ENCODE measurements around the gene SYNE3.

Gene SYNE3

DNA sequence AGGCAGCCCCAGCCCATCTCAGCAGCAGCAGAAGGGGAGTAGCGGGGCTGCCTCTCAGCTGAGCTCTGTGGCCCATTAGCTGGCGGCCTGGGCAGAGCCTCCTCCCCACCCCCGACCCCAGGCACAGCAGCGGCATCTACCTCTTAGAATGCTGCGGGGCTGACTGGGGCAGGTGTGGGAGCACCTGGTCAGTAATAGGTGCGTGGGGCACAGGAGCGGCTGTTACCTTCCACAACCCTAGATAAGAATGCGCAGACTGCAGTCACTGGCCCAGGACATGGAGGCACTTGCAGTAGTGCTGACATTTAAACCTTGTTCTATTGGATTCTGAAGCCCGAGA lies 35.6 kb downstream of the SYNE3 start:
- no peak for DNase-seq (ENCODE audit: extremely low read depth, low read depth)
- TF ChIP-seq, protein P1, sequence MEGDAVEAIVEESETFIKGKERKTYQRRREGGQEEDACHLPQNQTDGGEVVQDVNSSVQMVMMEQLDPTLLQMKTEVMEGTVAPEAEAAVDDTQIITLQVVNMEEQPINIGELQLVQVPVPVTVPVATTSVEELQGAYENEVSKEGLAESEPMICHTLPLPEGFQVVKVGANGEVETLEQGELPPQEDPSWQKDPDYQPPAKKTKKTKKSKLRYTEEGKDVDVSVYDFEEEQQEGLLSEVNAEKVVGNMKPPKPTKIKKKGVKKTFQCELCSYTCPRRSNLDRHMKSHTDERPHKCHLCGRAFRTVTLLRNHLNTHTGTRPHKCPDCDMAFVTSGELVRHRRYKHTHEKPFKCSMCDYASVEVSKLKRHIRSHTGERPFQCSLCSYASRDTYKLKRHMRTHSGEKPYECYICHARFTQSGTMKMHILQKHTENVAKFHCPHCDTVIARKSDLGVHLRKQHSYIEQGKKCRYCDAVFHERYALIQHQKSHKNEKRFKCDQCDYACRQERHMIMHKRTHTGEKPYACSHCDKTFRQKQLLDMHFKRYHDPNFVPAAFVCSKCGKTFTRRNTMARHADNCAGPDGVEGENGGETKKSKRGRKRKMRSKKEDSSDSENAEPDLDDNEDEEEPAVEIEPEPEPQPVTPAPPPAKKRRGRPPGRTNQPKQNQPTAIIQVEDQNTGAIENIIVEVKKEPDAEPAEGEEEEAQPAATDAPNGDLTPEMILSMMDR (IDR thresholded peaks at IDR 0.05; ENCODE audit: low read depth, low read length, missing control alignments): no peak
- H3K4me3 ChIP-seq (replicated peaks; ENCODE audit: low read depth, low read length): no peak overlapping the region

DNA sequence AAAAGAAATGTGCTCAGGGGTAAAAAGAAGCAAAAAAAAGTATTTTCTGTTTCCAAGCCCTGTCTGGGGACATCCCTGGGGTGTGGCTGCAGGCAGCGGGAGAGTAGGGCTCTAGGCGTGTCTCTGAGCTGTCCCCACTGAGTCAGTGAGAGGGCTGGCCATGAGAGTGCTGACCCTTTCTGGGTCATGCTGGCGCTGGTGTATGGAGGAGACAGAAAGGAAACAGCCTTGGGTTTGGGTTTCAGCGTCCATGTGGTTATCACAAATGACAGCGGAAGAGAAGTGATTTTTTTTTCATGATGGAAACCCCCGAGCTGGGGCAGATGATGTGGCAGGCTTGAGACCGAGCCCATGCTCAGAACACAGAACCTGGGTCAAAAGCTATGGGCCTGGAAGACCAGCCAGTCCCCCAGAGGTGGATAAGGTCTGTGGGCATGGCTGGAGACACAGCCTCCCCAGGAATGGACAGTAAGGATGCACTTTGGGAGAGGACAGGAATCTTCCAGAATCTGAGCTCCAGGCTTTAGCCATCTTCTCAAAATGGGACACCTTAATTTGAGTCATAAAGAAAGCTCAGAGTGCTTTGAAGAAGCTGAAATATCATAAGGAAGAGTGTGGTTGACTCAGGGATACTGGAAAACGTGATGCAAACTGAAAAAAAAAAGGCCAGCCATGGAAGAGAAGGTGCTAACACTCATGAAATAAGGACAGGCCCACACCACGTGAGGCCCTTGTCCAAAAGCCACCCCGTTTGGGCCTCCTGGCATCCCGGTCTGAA lies 36.2 kb downstream of the SYNE3 start:
- no peak overlapping the region for H3K4me3 ChIP-seq (replicated peaks; ENCODE audit: low read depth, low read length)
- DNase-seq (ENCODE audit: extremely low read depth, low read depth): no peak

DNA sequence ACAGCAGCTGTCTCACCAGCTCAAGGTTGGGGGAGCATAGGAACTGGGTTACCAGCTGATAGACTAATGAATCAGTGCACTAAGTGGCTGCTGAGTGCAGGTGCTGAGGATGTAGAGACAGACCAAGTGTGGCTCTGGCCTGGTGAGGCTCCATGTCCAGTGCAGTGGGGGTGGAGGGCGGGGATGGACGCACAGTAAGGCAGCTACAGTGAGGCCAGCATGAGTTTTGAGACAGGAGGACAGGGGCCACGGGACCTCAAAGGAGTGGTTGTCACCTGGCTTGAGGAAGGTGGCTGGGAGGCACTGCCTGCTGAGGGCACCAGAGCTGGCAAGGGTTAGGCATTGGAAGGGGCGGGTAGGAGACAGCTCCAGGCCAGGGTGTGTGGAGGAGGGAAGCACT lies 37.0 kb downstream of the SYNE3 start:
- H3K4me3 ChIP-seq (replicated peaks; ENCODE audit: low read depth, low read length): no peak overlapping the region
- no peak for DNase-seq (ENCODE audit: extremely low read depth, low read depth)
- TF ChIP-seq, protein P1 (IDR thresholded peaks at IDR 0.05; ENCODE audit: low read depth, low read length, missing control alignments): no peak

More for the DNA sequence above, 36.2 kb downstream of the SYNE3 start:
- TF ChIP-seq, protein P1 (IDR thresholded peaks at IDR 0.05; ENCODE audit: low read depth, low read length, missing control alignments): no peak

DNA sequence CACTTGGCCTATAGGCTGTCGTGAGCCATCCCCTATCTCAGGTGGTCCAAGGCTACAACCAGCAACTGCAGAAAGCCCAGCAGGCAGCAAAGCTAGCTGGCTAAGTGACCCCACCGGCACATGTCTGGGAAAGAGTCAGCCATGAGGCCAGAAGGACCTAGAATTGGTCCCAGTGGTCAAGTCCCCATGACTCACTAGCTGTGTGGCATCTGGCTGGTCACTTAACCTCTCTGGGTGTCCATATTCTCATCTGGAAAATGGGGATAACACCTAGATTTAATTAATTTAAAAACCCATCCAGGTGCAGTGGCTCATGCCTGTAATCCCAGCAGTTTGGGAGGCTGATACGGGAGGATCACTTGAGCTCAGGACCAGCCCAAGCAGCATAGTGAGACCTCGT lies 37.6 kb downstream of the SYNE3 start:
- TF ChIP-seq, protein P1 (IDR thresholded peaks at IDR 0.05; ENCODE audit: low read depth, low read length, missing control alignments): no peak
- no peak overlapping the region for H3K4me3 ChIP-seq (replicated peaks; ENCODE audit: low read depth, low read length)
- no peak for DNase-seq (ENCODE audit: extremely low read depth, low read depth)

DNA sequence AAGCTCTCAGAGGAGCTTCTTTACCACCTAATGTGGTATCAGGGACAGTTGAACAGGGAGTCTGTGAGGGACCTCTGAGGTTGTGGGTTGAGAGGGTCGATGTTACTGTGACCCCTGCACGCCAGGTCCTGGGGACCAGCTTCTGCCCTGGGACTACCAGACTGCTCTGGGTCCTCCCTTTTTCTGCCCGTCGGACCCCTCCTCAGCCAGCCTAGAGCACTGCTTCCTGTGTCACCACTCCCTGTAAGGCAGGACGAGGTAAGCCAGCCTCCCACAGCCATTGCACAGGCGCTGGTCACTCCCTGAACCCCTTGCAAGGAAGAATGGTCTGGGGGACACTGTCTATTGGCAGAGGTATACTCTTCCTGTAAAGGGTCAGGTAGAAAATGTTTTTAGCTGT lies 38.1 kb downstream of the SYNE3 start:
- TF ChIP-seq, protein P1 (IDR thresholded peaks at IDR 0.05; ENCODE audit: low read depth, low read length, missing control alignments): no peak

DNA sequence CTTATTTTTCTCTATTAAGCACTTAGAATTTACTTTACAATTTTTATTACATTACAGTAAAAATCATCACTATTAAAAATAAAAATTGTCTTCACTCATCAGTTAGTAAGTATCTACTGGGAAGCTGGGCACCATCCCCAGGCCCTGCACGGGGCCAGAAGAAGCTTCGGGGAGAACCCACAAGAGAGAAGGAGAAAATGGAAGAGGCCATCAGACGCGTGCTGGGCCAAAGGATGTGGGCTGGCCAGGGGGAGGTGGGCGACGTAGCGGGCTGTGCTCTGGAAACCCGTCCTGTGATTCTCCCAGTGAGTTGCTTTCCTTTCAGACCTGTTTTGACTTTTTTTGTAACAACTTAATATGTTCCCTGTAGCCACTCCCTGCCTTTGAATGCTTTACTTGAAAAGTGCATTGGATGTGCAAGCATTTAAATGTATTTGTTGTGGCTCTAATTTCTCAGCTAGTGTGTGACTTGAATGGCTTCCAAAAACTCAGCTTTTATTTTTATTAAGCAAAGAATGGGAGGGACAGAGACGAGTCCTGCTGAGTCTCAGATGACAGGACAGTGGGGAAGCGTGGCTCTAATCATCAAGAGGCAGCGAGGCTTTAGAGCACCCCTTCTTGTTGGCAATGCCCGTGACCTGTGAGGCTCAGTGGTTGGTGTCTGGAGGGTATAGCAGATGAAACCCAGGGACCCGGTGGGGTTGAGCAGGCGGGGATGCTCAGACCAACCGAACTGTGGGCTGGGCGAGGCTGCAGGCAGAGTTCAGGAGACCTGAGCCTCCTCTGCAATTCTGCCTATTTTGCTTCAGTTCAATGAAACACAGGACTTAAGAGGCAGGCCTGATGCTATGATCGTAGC lies 38.8 kb downstream of the SYNE3 start:
- no peak for DNase-seq (ENCODE audit: extremely low read depth, low read depth)
- TF ChIP-seq, protein P1 (IDR thresholded peaks at IDR 0.05; ENCODE audit: low read depth, low read length, missing control alignments): no peak
- no peak overlapping the region for H3K4me3 ChIP-seq (replicated peaks; ENCODE audit: low read depth, low read length)

More for the DNA sequence above, 38.1 kb downstream of the SYNE3 start:
- H3K4me3 ChIP-seq (replicated peaks; ENCODE audit: low read depth, low read length): no peak overlapping the region
- DNase-seq (ENCODE audit: extremely low read depth, low read depth): no peak

Measured in HFF-Myc (cell line).